Large intestine (tissue), 1 donor: ENCODE measurements around the gene MMEL1. TPM values are rescaled to one million over a fixed set of nuclear protein-coding genes. Genes with fewer than 3 reads are reported as not detected.

Experiments
- polyA plus RNA-seq: library from polyadenylated mRNA; unstranded; fragments of 120-200 nt; gene quantifications from one replicate; pipeline ENCODE4 v1.2.1, GENCODE V29; 2013

Gene MMEL1
- polyA plus RNA-seq, 1 donor = 14.3 TPM

Other genes with a start within 250 kb of the MMEL1 start
- 10.3 TPM for gene MORN1, start 241.5 kb downstream of the MMEL1 start, polyA plus RNA-seq
- 139 TPM for gene RER1, start 241.2 kb downstream of the MMEL1 start, polyA plus RNA-seq
- gene PEX10, start 220.5 kb downstream of the MMEL1 start, polyA plus RNA-seq = 20.5 TPM
- gene PLCH2, start 156.7 kb downstream of the MMEL1 start, polyA plus RNA-seq = 5.0 TPM
- 20.7 TPM for gene PANK4, start 106.4 kb downstream of the MMEL1 start, polyA plus RNA-seq
- gene HES5, start 102.8 kb downstream of the MMEL1 start, polyA plus RNA-seq = 0.31 TPM
- 318 TPM for gene TNFRSF14, start 76.6 kb downstream of the MMEL1 start, polyA plus RNA-seq
- gene PRXL2B, start 46.2 kb downstream of the MMEL1 start, polyA plus RNA-seq = 120 TPM
- gene TTC34, start 168.7 kb upstream of the MMEL1 start, polyA plus RNA-seq = 1.5 TPM